Measurements from ENCODE around the gene FOXD2. TPM values are rescaled to one million over a fixed set of nuclear protein-coding genes. Genes with fewer than 3 reads are reported as not detected.
A peak's percentile ranks its signal among the peaks of the same experiment; 100 is the strongest.

Gene FOXD2
- total RNA-seq, 1 experiment from 2014 or later: 0.07 TPM

DNA sequence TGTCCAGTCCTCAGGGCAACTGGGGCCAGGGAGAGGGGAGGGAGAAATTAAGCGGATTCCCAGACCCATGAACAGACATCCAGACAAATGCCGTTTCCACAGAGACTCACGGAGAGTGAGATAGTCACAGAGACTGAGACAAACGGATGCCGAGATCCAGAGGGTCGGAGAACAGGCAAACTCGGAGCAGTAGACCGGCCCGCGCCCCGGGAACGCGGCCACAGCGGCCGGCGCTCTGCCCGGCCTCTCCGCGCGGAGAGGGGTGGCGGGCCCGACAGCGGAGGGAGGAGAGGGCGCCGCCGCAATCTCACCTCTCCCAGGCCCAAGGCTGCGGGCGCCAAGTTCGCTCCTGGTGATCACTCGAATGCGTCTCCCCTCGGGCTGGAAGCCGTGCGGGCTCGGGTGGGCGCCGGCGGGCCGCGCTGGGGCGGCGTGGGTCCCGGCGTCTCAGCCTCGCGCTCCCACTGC is 831 bp upstream of the FOXD2 start:
- ATAC-seq (no peak), DNase-seq (ENCODE audit: low spot score) (no peak)
- Mint-ChIP-seq H3K4me3 (peak overlapping the region; percentile 74), H3K4me1 (peaks cover 39% of the 10 kb centered on the region), H3K27ac (no peak overlapping the region), H3K36me3 (0 out of 2 replicates have a peak, but pooled peaks cover 5% of the 10 kb centered on the region), H3K27me3 (ENCODE audit: low read depth) (peaks cover 55% of the 10 kb centered on the region), H3K9me3 (no peaks in the 10 kb centered on the region)
- POLR2A ChIA-PET: interaction anchor here (1.0 kb wide), 1 partner anchor 272 kb away, joined by 4 read pairs; no protein-coding TSS in a partner anchor
- TF ChIP-seq KAT7 (CRISPR knock-in tag; IDR thresholded peaks at IDR 0.05; ENCODE audit: borderline replicate concordance): no peak
- 0 out of 2 replicates have a peak, but pooled peaks have one; percentile 19 for TF ChIP-seq CREM (CRISPR knock-in tag; IDR thresholded peaks at IDR 0.05)
- CTCF ChIA-PET: interaction anchor here (0.5 to 8.4 kb wide), 79 partner anchors 9 to 624 kb away, joined by 3 to 177 read pairs (median 5); partner anchors contain the start of genes CMPK1, FOXE3, PDZK1IP1 and STIL

DNA sequence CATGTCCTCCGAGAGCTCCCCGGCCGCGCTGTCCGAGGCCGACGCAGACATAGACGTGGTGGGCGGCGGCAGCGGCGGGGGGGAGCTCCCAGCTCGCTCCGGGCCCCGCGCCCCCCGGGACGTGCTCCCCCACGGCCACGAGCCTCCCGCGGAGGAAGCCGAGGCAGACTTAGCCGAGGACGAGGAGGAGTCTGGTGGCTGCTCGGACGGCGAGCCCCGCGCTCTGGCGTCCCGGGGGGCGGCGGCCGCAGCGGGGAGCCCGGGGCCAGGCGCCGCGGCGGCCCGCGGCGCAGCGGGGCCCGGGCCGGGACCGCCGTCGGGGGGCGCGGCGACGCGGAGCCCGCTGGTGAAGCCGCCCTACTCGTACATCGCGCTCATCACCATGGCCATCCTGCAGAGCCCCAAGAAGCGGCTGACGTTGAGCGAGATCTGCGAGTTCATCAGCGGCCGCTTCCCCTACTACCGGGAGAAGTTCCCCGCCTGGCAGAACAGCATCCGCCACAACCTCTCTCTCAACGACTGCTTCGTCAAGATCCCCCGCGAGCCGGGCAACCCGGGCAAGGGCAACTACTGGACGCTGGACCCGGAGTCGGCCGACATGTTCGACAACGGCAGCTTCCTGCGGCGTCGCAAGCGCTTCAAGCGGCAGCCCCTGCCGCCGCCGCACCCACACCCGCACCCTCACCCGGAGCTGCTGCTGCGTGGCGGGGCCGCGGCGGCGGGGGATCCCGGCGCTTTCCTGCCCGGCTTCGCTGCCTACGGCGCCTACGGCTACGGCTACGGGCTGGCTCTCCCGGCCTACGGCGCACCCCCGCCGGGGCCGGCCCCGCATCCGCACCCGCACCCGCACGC is 547 bp downstream of the FOXD2 start:
- Mint-ChIP-seq H3K27me3 (ENCODE audit: low read depth) (peaks cover 41% of the 10 kb centered on the region), H3K9me3 (no peaks in the 10 kb centered on the region), H3K4me1 (peaks cover 31% of the 10 kb centered on the region), H3K27ac (no peak overlapping the region), H3K4me3 (peak overlapping the region; percentile 55), H3K36me3 (0 out of 2 replicates have a peak, but pooled peaks cover 5% of the 10 kb centered on the region)
- ATAC-seq (no peak), DNase-seq (ENCODE audit: low spot score) (no peak)
- ChIA-PET CTCF (interaction anchor here (0.7 to 8.4 kb wide), 59 partner anchors 8 to 623 kb away, joined by 3 to 177 read pairs (median 6); partner anchors contain the start of genes CMPK1, FOXE3, PDZK1IP1 and STIL), POLR2A (interaction anchor here (1.0 kb wide), 1 partner anchor 271 kb away, joined by 4 read pairs; no protein-coding TSS in a partner anchor)
- no peak for TF ChIP-seq NFATC4 (CRISPR knock-in tag; IDR thresholded peaks at IDR 0.05)
- TF ChIP-seq KAT7 (CRISPR knock-in tag; IDR thresholded peaks at IDR 0.05; ENCODE audit: borderline replicate concordance): no peak; the same call in 1 of the 2 replicates
- no peak for TF ChIP-seq ZSCAN18 (CRISPR knock-in tag; IDR thresholded peaks at IDR 0.05)
- no peak for TF ChIP-seq ZNF219 (CRISPR knock-in tag; IDR thresholded peaks at IDR 0.05; ENCODE audit: borderline replicate concordance)
- no peak for TF ChIP-seq MYBL2 (CRISPR knock-in tag; IDR thresholded peaks at IDR 0.05)
- no peak for TF ChIP-seq RORB (CRISPR knock-in tag; IDR thresholded peaks at IDR 0.05)
- TF ChIP-seq SP1 (CRISPR knock-in tag; conservative IDR thresholded peaks at IDR 0.05): no peak
- TF ChIP-seq, protein P1, sequence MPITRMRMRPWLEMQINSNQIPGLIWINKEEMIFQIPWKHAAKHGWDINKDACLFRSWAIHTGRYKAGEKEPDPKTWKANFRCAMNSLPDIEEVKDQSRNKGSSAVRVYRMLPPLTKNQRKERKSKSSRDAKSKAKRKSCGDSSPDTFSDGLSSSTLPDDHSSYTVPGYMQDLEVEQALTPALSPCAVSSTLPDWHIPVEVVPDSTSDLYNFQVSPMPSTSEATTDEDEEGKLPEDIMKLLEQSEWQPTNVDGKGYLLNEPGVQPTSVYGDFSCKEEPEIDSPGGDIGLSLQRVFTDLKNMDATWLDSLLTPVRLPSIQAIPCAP (CRISPR knock-in tag; IDR thresholded peaks at IDR 0.05): no peak
- TF ChIP-seq, protein P2, sequence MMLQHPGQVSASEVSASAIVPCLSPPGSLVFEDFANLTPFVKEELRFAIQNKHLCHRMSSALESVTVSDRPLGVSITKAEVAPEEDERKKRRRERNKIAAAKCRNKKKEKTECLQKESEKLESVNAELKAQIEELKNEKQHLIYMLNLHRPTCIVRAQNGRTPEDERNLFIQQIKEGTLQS (CRISPR knock-in tag; conservative IDR thresholded peaks at IDR 0.05): no peak

- POLR2A ChIA-PET: no interaction called here
- no peaks in the 10 kb centered on the region for H3K9me3 Mint-ChIP-seq
- TF ChIP-seq RORB (CRISPR knock-in tag; IDR thresholded peaks at IDR 0.05) (no peak), NFE2L1 (CRISPR knock-in tag; IDR thresholded peaks at IDR 0.05) (no peak), ATF1 (CRISPR knock-in tag; IDR thresholded peaks at IDR 0.05) (no peak), MLX (CRISPR knock-in tag; IDR thresholded peaks at IDR 0.05) (no peak), ELF4 (CRISPR knock-in tag; IDR thresholded peaks at IDR 0.05; ENCODE audit: low read depth) (no peak), FOXK1 (CRISPR knock-in tag; IDR thresholded peaks at IDR 0.05) (no peak), SOX15 (CRISPR knock-in tag; IDR thresholded peaks at IDR 0.05) (no peak), USF2 (CRISPR knock-in tag; IDR thresholded peaks at IDR 0.05) (no peak), MYBL2 (CRISPR knock-in tag; IDR thresholded peaks at IDR 0.05) (no peak), HMGA2 (CRISPR knock-in tag; IDR thresholded peaks at IDR 0.05) (no peak)
- TF ChIP-seq, protein P3, sequence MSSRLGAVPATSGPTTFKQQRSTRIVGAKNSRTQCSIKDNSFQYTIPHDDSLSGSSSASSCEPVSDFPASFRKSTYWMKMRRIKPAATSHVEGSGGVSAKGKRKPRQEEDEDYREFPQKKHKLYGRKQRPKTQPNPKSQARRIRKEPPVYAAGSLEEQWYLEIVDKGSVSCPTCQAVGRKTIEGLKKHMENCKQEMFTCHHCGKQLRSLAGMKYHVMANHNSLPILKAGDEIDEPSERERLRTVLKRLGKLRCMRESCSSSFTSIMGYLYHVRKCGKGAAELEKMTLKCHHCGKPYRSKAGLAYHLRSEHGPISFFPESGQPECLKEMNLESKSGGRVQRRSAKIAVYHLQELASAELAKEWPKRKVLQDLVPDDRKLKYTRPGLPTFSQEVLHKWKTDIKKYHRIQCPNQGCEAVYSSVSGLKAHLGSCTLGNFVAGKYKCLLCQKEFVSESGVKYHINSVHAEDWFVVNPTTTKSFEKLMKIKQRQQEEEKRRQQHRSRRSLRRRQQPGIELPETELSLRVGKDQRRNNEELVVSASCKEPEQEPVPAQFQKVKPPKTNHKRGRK (CRISPR knock-in tag; IDR thresholded peaks at IDR 0.05; ENCODE audit: borderline replicate concordance): no peak
- TF ChIP-seq, protein P4, sequence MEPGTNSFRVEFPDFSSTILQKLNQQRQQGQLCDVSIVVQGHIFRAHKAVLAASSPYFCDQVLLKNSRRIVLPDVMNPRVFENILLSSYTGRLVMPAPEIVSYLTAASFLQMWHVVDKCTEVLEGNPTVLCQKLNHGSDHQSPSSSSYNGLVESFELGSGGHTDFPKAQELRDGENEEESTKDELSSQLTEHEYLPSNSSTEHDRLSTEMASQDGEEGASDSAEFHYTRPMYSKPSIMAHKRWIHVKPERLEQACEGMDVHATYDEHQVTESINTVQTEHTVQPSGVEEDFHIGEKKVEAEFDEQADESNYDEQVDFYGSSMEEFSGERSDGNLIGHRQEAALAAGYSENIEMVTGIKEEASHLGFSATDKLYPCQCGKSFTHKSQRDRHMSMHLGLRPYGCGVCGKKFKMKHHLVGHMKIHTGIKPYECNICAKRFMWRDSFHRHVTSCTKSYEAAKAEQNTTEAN (CRISPR knock-in tag; IDR thresholded peaks at IDR 0.05): no peak
- TF ChIP-seq, protein P5, sequence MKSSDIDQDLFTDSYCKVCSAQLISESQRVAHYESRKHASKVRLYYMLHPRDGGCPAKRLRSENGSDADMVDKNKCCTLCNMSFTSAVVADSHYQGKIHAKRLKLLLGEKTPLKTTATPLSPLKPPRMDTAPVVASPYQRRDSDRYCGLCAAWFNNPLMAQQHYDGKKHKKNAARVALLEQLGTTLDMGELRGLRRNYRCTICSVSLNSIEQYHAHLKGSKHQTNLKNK (CRISPR knock-in tag; IDR thresholded peaks at IDR 0.05): no peak
Observed at GRCh38 chr1:47439017-47439818, 1.4 kb downstream of the FOXD2 start.

More at GRCh38 chr1:47439017-47439818, 1.4 kb downstream of the FOXD2 start:
- H3K27ac Mint-ChIP-seq: no peak overlapping the region
- ATAC-seq (no peak), DNase-seq (ENCODE audit: low spot score) (no peak)
- H3K36me3 Mint-ChIP-seq: 0 out of 2 replicates have a peak, but pooled peaks cover 5% of the 10 kb centered on the region
- H3K27me3 Mint-ChIP-seq (ENCODE audit: low read depth): peaks cover 33% of the 10 kb centered on the region
- H3K4me1 Mint-ChIP-seq: peaks cover 31% of the 10 kb centered on the region
- CTCF ChIA-PET: interaction anchor here (1.0 to 8.4 kb wide), 8 partner anchors 10 to 271 kb away, joined by 3 to 177 read pairs (median 66); no protein-coding TSS in a partner anchor
- H3K4me3 Mint-ChIP-seq: no peak overlapping the region; the same call in none of the 2 replicates

Measured in WTC11 (cell line).